Renal pelvis (tissue), 4 donors: ENCODE data around the gene GK2. TPM values are rescaled to one million over a fixed set of nuclear protein-coding genes. Genes with fewer than 3 reads are reported as not detected.

ENCODE experiments used
- DNase-seq: peaks from one replicate; pipeline ENCODE4 v3.0.0-alpha.2; 2013
- polyA plus RNA-seq, 3 donors: library from polyadenylated mRNA; unstranded; fragments of 120-200 nt; gene quantifications; one replicate each; pipeline ENCODE4 v1.2.1, GENCODE V29; 2013; ENCODE audit not compliant: insufficient read length in 3 of 3

Gene GK2
- polyA plus RNA-seq, 3 donors: not detected

DNA sequence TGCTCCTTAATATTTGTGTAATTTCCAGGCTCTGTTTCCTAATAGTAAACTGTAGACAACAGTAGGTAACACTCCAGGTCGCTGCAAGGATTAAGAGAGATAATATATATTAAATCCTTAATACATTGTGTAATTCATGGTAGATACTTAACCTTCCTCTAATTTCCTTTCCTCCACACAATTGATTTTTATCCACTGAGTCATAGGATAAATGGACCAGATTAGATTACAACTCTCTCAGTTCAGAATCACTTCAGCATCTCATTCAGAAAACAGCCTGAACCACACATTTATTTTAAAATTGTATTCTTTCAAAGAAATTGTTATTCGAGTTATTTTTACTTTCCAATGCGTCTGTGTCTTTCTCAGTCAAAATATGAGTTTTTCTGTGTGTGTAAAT is 17.1 kb downstream of the GK2 start:
- no peak for DNase-seq

DNA sequence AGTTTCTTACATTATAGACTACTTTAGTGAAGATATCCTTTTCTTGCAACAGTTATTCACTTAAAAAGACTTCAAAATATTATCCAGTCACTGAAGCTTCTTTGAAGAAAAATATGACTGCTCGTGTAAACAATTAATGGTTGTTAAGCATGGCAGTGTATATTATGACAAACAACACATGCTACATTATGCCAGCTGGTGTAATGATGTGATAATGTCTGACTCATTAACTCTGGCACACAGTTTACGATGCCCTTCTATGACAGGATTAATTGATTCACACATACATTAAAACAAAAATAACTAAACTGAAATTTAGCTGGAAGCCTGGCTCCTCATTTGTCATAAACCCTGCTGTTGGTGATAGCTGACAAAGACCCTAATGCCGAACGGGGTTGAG is 22.4 kb downstream of the GK2 start:
- DNase-seq: no peak

- DNase-seq: no peak
Observed at GRCh38 chr4:79381161-79381560, 26.9 kb downstream of the GK2 start.

DNA sequence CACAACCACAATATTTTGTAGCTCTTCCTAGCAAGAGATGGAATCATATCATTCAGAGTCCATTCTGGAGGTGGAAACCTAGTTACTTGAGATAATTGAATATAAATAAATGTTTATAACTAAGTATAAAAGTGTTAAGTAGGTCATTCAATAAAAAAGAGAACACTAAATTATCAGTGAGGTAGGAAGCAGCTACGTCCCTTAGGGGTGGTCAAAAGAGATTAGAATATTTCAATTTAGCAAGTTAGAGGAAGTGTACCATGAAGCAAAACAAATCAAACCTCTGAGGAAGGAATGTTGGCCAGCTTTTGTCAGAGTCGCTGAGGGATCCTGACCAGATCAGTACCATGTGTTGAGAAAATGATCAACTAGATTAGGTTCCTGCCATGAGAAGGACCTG is 38.0 kb downstream of the GK2 start:
- DNase-seq: no peak

DNA sequence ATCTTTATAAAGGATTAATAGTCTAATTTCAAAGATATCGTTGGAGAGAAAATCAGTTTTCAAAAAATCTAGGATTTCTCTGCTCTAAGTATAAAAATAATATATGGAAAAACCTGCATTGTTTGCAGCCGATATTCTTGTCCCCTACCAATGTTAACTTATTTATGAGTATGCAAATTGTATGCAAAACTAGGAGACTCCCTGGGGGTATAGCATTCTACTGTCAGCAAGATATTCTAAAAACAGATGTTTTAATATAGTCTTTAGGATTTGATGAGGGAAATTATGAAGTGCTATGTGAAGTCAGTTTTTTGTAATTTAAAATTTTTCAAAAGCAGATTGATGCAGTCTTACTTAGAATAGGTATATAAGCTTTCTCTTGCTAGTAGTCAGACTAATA is 40.9 kb downstream of the GK2 start:
- DNase-seq: no peak

DNA sequence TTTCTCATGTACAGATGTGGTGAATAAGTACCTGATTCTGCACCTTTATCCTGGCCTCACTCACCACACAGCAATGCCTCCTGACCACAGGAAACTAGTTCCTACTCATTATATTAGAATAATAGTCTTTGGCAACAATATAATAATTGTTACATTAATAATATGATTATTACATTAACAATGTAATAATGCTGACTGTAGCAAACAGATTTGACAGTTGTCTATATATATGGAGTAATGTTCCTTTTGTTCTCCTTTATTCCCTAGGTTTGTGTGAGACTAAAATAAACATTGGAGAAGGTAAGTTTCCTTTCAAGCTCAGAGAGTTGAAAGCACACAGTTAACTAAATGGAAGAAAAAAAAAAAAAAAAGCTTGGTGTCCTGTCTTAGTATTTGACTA is 41.6 kb downstream of the GK2 start:
- DNase-seq: no peak

GRCh38 chr4:79364061-79364460 is 44.0 kb downstream of the GK2 start:
- DNase-seq: no peak

GRCh38 chr4:79362626-79363025 is 45.4 kb downstream of the GK2 start:
- no peak for DNase-seq

GRCh38 chr4:79360006-79360405 is 48.0 kb downstream of the GK2 start:
- DNase-seq: no peak

DNA sequence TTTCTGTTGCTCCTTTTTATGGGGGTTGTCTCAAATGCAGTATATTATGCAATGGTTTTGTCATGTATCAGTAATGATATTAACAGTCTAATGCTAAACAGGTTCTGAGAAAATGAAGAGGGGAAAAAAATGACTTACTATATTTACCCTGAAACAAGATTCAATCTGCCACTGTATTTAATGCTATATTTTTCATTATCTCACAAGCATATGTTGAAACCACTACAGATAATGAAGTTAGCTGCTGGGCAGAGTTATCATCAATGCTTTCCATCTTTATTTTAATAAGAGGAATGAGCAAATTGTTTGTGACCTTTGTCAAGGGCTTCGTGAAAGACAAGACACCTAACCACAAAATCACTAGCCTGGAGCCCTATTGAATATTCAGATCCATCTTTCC is 49.6 kb downstream of the GK2 start:
- no peak for DNase-seq

- DNase-seq: no peak
Observed at GRCh38 chr4:79357365-79357764, 50.7 kb downstream of the GK2 start.

Other genes with a start within 250 kb of the GK2 start
- not detected for gene NAA11, start 82.2 kb downstream of the GK2 start, polyA plus RNA-seq